K562 (cell line): ENCODE data around the gene CDHR2. TPM values are rescaled to one million over a fixed set of nuclear protein-coding genes. Genes with fewer than 3 reads are reported as not detected.

ENCODE experiments used
- ATAC-seq: fragments of 200-7000 bp; cut with Tn5 transposase; 3 replicates; pipeline ENCODE4 v1.9.1; 2020; ENCODE audit warnings: moderate library complexity
- BruUV-seq: library from RNA; stranded (reverse); fragments of 400-500 nt; replicated peaks from 2 replicates; lab custom pipeline; 2021; lab: Mats Ljungman, UMichigan
- CTCF ChIA-PET: fragments of 300-600 bp; formaldehyde crosslinking; extraction: SDS; loops from one replicate; lab custom pipeline; 2021; ENCODE audit warnings: low intra/inter-chr PET ratio; lab: Yijun Ruan, JAX
- POLR2A ChIA-PET: fragments of 300-600, 350-650 bp; sonication (Branson Sonifier 250); formaldehyde crosslinking; extraction: SDS; loops from one replicate; lab custom pipeline; 2021; ENCODE audit warnings: antibody characterized with exemption, inconsistent platforms; lab: Yijun Ruan, JAX
- DNase-seq, 4 experiments: peaks; one replicate each; pipeline versions ENCODE4 v3.0.0 to v3.0.0-alpha.2; 2011 to 2018; ENCODE audit warnings: low spot score in 3 of 4, mixed read lengths in 3 of 4; ENCODE audit errors: extremely low read depth in 1 of 4
- FAIRE-seq: peaks from 2 replicates; lab custom pipeline; 2011; peaks lifted over from hg19 to GRCh38; lab: Jason Lieb, UNC
- H2AFZ ChIP-seq: 2 replicates; pipeline ENCODE4 v1.6.0; 2011; ENCODE audit warnings: low read depth, low read length, control low read depth, inconsistent platforms
- H3K27ac ChIP-seq: fragments of 200-600 bp; 3 replicates; pipeline ENCODE4 v1.8.0; 2011; ENCODE audit warnings: low read depth, mild to moderate bottlenecking, control low read depth, inconsistent platforms, low read length, moderate library complexity, mixed read lengths; ENCODE audit errors: extremely low read depth
- H3K27me3 ChIP-seq, 2 experiments: fragments of 300-600 bp in 1 of 2; 2 replicates in 1 of 2; 3 replicates in 1 of 2; pipeline versions ENCODE4 v1.6.0 to v1.8.0; 2011; ENCODE audit warnings: inconsistent platforms in 2 of 2, low read length in 2 of 2, mild to moderate bottlenecking in 1 of 2, mixed read lengths in 1 of 2, moderate library complexity in 1 of 2; ENCODE audit not compliant: control insufficient read depth in 2 of 2, insufficient read depth in 2 of 2
- H3K36me3 ChIP-seq: fragments of 300-600 bp; 3 replicates; pipeline ENCODE4 v1.8.0; 2011; ENCODE audit warnings: mild to moderate bottlenecking, low read length, inconsistent platforms; ENCODE audit not compliant: control insufficient read depth, insufficient read depth
- H3K4me1 ChIP-seq, 2 experiments: fragments of 200-600 bp in 1 of 2; replicated peaks in 1 of 2; 2 replicates in 1 of 2; 3 replicates in 1 of 2; pipeline versions ENCODE4 v1.5.1 to v1.8.0; 2011; ENCODE audit warnings: inconsistent platforms in 2 of 2, low read length in 2 of 2, mild to moderate bottlenecking in 1 of 2, mixed read lengths in 1 of 2, moderate library complexity in 1 of 2; ENCODE audit not compliant: control insufficient read depth in 2 of 2, insufficient read depth in 2 of 2
- H3K4me2 ChIP-seq: 2 replicates; pipeline ENCODE4 v1.6.1; 2011; ENCODE audit warnings: low read length, control low read depth, inconsistent platforms, mixed read lengths; ENCODE audit not compliant: insufficient read depth
- H3K4me3 ChIP-seq: fragments of 200-600 bp; sonication (generic), shearing (Covaris generic); 2 replicates; pipeline ENCODE4 v1.5.1; 2016; ENCODE audit warnings: control low read depth, inconsistent platforms
- H3K79me2 ChIP-seq: fragments of 200-600 bp; 3 replicates; pipeline ENCODE4 v1.8.0; 2011; ENCODE audit warnings: low read length, inconsistent platforms; ENCODE audit not compliant: control insufficient read depth, insufficient read depth
- H3K9ac ChIP-seq, 2 experiments: 2 replicates each; pipeline versions ENCODE4 v1.6.0 to v1.6.1; 2011; ENCODE audit warnings: low read depth in 2 of 2, low read length in 2 of 2, control low read depth in 1 of 2, inconsistent platforms in 1 of 2, mild to moderate bottlenecking in 1 of 2, mixed read lengths in 1 of 2; ENCODE audit not compliant: insufficient read depth in 1 of 2
- H3K9me1 ChIP-seq: one replicate; pipeline ENCODE4 v1.6.0; 2011; ENCODE audit warnings: inconsistent platforms, mild to moderate bottlenecking, low read length, moderate library complexity; ENCODE audit not compliant: control insufficient read depth, insufficient read depth
- H3K9me3 ChIP-seq: replicated peaks from 2 replicates; pipeline ENCODE4 v1.5.1; 2011; ENCODE audit warnings: low read depth, low read length, inconsistent platforms; ENCODE audit not compliant: control insufficient read depth, insufficient read depth
- H4K20me1 ChIP-seq: replicated peaks from 2 replicates; pipeline ENCODE4 v1.6.1; 2011; ENCODE audit warnings: low read length, inconsistent platforms, mixed read lengths; ENCODE audit not compliant: control insufficient read depth, insufficient read depth
- CBFA2T2 ChIP-seq: fragments of 450-650 bp; conservative IDR thresholded peaks from 2 replicates; pipeline ENCODE4 v1.6.1; 2017; ENCODE audit warnings: mild to moderate bottlenecking
- ZNF639 ChIP-seq, 2 experiments: fragments of 200-800 bp in 1 of 2; sonication (Bioruptor generic) in 1 of 2; sonication (generic) in 1 of 2; formaldehyde crosslinking in 1 of 2; IDR thresholded peaks in 1 of 2; conservative IDR thresholded peaks in 1 of 2; 2 replicates each; pipeline versions ENCODE4 v1.5.0 to v1.6.1; 2016 to 2020; ENCODE audit warnings: missing compliant biosample characterization in 1 of 2, missing genetic modification characterization in 1 of 2, missing genetic modification reagents in 1 of 2
- ZNF75A ChIP-seq: fragments of 450-650 bp; formaldehyde crosslinking; IDR thresholded peaks from 2 replicates; pipeline ENCODE4 v1.4.0; 2020; ENCODE audit warnings: mild to moderate bottlenecking
- WGBS: fragments of 100-300 bp; shearing (Covaris generic); methylation state at CpG from one replicate; pipeline ENCODE4 v1.1.6; 2016; ENCODE audit warnings: low coverage, mixed read lengths; ENCODE audit not compliant: insufficient coverage; ENCODE audit errors: missing lambda C conversion rate; 5-methylcytosine and 5-hydroxymethylcytosine counted together
- in situ Hi-C: fragments of 300-500 bp; cut with MboI; formaldehyde crosslinking; loops from 4 replicates; pipeline ENCODE4 v1.15.0; 2018; ENCODE audit warnings: inconsistent platforms, mixed read lengths
- intact Hi-C: fragments of 100-400 bp; cut with micrococcal nuclease; formaldehyde crosslinking; loops from 2 replicates; pipeline ENCODE4 v1.14.2; 2022
- polyA plus RNA-seq, 8 experiments: library from polyadenylated mRNA; depleted of rRNA in 4 of 8; stranded (reverse) in 5 of 8; unstranded in 3 of 8; fragments of >200 nt; fragmentation: Nextera tagmentation in 2 of 8; fragmentation: Illumina TruSeq in 1 of 8; extraction: Ambion mirVana in 2 of 8; extraction: Trizol in 1 of 8; gene quantifications; 2 replicates each; pipeline versions ENCODE4 v1.2.1 to v1.2.3, GENCODE V29; 2011 to 2014; ENCODE audit warnings: inconsistent platforms in 1 of 8, missing spikeins in 1 of 8
- total RNA-seq, 7 experiments: library from RNA; depleted of rRNA in 6 of 7; stranded (reverse); fragments of >200 nt in 6 of 7; fragmentation: Illumina TruSeq in 2 of 7; extraction: Trizol in 2 of 7; gene quantifications; 2 replicates each; pipeline versions ENCODE4 v1.2.1 to v1.2.3, GENCODE V29; 2011 to 2021; ENCODE audit warnings: low replicate concordance in 1 of 7
- TF ChIP-seq, protein P1 (sequence below): fragments of 250-450 bp; sonication (Bioruptor Pico); IDR thresholded peaks from 2 replicates; pipeline ENCODE4 v1.5.0; 2021

CDHR2 gene
- total and polyA plus RNA-seq, 9 of the 15 experiments (the other 6 are each of a cell fraction or from before 2014, with no cell fraction given), result 0.01 to 0.62 (median 0.09) TPM; not detected in 2

DNA sequence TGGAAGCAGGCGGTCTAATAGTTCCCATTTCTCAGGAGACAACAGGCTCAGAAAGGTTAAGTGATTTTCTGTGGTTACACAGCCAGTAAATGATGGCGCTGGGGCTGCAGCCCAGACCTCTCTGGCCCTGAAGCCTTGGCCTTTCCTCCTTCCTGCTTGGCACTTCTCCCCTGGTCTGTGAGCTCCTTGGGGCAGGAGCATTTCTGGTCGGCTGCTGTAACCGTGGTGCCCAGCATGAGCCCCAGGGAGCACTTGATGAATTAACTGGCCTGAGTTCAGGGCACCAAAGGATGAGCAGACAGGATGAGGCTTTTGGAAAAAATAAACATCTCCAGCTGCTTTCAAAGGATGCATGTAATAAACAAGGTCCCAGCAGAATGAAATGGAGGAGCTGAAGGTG is 30.2 kb downstream of the CDHR2 start (continued):
- TF ChIP-seq ZNF639 (CRISPR knock-in tag; conservative IDR thresholded peaks at IDR 0.05 in 1 of 2, IDR thresholded peaks at IDR 0.05 in 1 of 2), result no peak
- TF ChIP-seq, protein P1, sequence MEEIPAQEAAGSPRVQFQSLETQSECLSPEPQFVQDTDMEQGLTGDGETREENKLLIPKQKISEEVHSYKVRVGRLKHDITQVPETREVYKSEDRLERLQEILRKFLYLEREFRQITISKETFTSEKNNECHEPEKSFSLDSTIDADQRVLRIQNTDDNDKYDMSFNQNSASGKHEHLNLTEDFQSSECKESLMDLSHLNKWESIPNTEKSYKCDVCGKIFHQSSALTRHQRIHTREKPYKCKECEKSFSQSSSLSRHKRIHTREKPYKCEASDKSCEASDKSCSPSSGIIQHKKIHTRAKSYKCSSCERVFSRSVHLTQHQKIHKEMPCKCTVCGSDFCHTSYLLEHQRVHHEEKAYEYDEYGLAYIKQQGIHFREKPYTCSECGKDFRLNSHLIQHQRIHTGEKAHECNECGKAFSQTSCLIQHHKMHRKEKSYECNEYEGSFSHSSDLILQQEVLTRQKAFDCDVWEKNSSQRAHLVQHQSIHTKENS (CRISPR knock-in tag), result no peak

DNA sequence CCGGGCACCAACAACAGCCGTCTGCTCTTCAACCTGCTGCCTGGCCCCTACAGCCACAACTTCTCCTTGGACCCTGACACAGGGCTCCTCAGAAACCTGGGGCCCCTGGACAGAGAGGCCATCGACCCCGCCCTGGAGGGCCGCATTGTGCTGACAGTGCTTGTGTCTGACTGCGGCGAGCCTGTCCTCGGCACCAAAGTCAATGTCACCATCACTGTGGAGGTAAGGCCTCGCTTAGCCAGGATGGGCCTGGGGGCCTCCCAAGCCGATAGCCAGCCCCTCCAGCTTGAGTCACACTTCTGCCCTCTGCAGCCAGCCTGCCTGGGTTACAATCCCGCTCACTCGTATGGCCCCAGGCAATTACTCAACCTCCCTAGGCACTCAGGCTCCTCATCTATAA is 32.2 kb downstream of the CDHR2 start:
- Histone ChIP-seq H3K36me3 (no peaks in the 10 kb centered on the region), H3K9ac (no peak overlapping the region), H3K9me3 (peaks cover 10% of the 10 kb centered on the region), H3K27ac (no peak overlapping the region), H3K27me3 (peaks cover 9 to 38% of the 10 kb centered on the region in 2 experiments; a peak in 4 of 5 replicates), H3K4me1 (peaks cover 0 to 26% of the 10 kb centered on the region in 2 experiments; a peak in 3 of 5 replicates), H4K20me1 (no peaks in the 10 kb centered on the region), H2AFZ (no peak overlapping the region), H3K4me2 (no peak overlapping the region), H3K4me3 (no peak overlapping the region), H3K79me2 (no peaks in the 10 kb centered on the region), H3K9me1 (no peaks in the 10 kb centered on the region)
- ChIA-PET POLR2A (interaction anchor here (0.6 kb wide), 1 partner anchor 19 kb away, joined by 4 read pairs; no protein-coding TSS in a partner anchor), CTCF (no interaction called here)
- in situ Hi-C loops (loop anchor here (25.0 kb wide), 1 partner anchor 844 kb away; no protein-coding TSS in a partner anchor), intact Hi-C loops (no loop called here)
- WGBS, result 16% methylated on average over 12 of the region's 12 CpGs
- BruUV-seq, result no TSS peak
- FAIRE-seq, result no peak
- no peak for ATAC-seq
- no peak for DNase-seq
- TF ChIP-seq ZNF75A, result no peak
- TF ChIP-seq CBFA2T2, result no peak
